Measurements from ENCODE around the gene TPST2. TPM values are rescaled to one million over a fixed set of nuclear protein-coding genes. Genes with fewer than 3 reads are reported as not detected.

TPST2 gene
- total RNA-seq, 1 donor from 2014 or later, result 59.3 TPM

DNA sequence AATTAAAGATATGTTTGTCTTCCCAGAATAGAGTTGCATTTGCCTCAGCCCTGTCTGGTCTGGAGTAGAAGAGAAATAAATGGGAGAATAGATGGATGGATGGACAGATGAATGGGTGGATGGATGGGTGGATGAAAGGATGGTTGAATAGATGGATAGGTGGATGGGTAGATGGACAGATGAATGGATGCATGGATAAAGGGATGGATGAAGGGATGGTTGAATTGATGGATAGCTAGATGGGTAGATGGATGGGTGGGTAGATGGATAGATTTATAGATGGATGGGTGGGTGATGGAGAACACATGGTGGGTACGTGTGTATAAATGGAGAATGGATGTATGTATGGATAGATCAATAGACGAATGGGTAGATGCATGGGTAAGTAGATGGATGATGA lies 19.4 kb upstream of the TPST2 start:
- TF ChIP-seq, protein P1, sequence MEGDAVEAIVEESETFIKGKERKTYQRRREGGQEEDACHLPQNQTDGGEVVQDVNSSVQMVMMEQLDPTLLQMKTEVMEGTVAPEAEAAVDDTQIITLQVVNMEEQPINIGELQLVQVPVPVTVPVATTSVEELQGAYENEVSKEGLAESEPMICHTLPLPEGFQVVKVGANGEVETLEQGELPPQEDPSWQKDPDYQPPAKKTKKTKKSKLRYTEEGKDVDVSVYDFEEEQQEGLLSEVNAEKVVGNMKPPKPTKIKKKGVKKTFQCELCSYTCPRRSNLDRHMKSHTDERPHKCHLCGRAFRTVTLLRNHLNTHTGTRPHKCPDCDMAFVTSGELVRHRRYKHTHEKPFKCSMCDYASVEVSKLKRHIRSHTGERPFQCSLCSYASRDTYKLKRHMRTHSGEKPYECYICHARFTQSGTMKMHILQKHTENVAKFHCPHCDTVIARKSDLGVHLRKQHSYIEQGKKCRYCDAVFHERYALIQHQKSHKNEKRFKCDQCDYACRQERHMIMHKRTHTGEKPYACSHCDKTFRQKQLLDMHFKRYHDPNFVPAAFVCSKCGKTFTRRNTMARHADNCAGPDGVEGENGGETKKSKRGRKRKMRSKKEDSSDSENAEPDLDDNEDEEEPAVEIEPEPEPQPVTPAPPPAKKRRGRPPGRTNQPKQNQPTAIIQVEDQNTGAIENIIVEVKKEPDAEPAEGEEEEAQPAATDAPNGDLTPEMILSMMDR (IDR thresholded peaks at IDR 0.05; ENCODE audit: unreplicated experiment), result no peak

DNA sequence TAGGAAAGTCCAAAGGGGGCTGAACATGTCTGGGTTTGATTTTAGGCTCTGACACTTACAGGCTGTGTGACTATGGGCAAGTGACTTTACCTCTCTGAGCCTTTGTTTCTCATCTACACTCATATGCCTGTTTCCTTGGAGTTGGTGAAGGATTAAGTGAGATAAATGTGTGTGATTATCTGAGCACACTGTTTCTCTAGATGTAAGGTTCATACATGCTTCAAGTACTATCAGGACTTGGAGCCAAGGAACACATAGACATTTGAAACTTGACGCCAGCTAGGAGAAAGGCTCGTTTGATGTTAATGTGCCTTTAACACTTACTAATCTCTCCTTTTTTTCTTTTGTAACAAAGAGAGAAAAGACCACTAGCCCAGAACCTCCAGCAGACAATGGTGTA lies 18.2 kb upstream of the TPST2 start:
- Mint-ChIP-seq H3K4me1 (ENCODE audit: unreplicated experiment) (peaks cover 5% of the 10 kb centered on the region), H3K4me3 (ENCODE audit: unreplicated experiment) (peak overlapping the region; percentile 3), H3K27ac (ENCODE audit: unreplicated experiment) (no peak overlapping the region), H3K36me3 (ENCODE audit: low read depth, unreplicated experiment) (peaks cover 20% of the 10 kb centered on the region), H3K27me3 (ENCODE audit: unreplicated experiment) (peaks cover 2% of the 10 kb centered on the region), H3K9me3 (ENCODE audit: unreplicated experiment) (no peaks in the 10 kb centered on the region)
- TF ChIP-seq, protein P1 (IDR thresholded peaks at IDR 0.05; ENCODE audit: unreplicated experiment), result no peak
- DNase-seq (ENCODE audit: low spot score), result no peak

More for the DNA sequence above, 19.4 kb upstream of the TPST2 start:
- DNase-seq (ENCODE audit: low spot score), result no peak
- Mint-ChIP-seq H3K4me3 (ENCODE audit: unreplicated experiment) (no peak overlapping the region), H3K27ac (ENCODE audit: unreplicated experiment) (no peak overlapping the region), H3K4me1 (ENCODE audit: unreplicated experiment) (peaks cover 15% of the 10 kb centered on the region), H3K36me3 (ENCODE audit: low read depth, unreplicated experiment) (peaks cover 20% of the 10 kb centered on the region), H3K27me3 (ENCODE audit: unreplicated experiment) (peaks cover 1% of the 10 kb centered on the region), H3K9me3 (ENCODE audit: unreplicated experiment) (no peaks in the 10 kb centered on the region)

DNA sequence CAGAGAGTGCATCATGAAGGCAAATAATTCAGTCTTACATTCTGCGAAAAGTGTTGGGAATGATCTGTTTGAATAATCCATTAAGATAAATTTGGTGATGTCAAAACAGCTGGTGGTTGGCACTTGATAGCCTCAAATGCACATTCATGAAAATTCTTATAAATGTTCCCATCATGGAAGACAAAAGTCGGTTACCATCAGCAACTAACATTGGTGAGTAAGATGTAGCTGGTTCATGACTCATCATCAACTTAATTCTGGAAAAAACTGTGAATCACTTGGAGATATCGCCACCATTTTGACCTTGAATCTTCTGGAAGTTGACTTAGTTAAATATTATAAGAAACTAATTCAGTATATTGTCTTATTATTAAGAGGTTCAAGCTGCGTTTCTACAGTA lies 16.7 kb upstream of the TPST2 start:
- no peak overlapping the region for H3K27ac Mint-ChIP-seq (ENCODE audit: unreplicated experiment)
- no peak for DNase-seq (ENCODE audit: low spot score)
- no peaks in the 10 kb centered on the region for H3K9me3 Mint-ChIP-seq (ENCODE audit: unreplicated experiment)
- TF ChIP-seq, protein P1 (IDR thresholded peaks at IDR 0.05; ENCODE audit: unreplicated experiment), result no peak
- H3K27me3 Mint-ChIP-seq (ENCODE audit: unreplicated experiment), result peaks cover 2% of the 10 kb centered on the region
- peaks cover 20% of the 10 kb centered on the region for H3K36me3 Mint-ChIP-seq (ENCODE audit: low read depth, unreplicated experiment)
- H3K4me1 Mint-ChIP-seq (ENCODE audit: unreplicated experiment), result no peaks in the 10 kb centered on the region
- no peak overlapping the region for H3K4me3 Mint-ChIP-seq (ENCODE audit: unreplicated experiment)

DNA sequence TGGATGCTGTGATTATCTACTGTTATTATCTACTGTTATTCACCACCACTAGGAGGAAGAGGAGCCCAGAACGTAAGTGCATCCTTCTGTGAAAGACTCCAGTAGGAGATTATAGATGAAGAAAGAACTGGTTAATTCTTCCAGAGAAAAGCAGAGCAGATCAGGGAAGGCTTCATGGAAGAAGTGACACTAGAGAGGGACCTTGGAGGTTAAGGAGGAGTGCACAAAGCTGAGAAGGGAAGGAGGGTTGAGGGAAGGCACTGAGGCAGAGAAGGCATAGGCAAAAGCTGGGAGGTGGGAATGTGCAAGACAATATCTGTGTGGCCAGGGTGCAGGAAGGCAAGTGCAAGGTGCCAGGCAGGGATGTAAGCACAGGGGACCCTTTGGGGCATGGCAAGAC lies 14.4 kb upstream of the TPST2 start:
- H3K27ac Mint-ChIP-seq (ENCODE audit: unreplicated experiment), result no peak overlapping the region
- H3K27me3 Mint-ChIP-seq (ENCODE audit: unreplicated experiment), result peaks cover 2% of the 10 kb centered on the region
- no peaks in the 10 kb centered on the region for H3K4me1 Mint-ChIP-seq (ENCODE audit: unreplicated experiment)
- no peak for DNase-seq (ENCODE audit: low spot score)
- TF ChIP-seq, protein P1 (IDR thresholded peaks at IDR 0.05; ENCODE audit: unreplicated experiment), result no peak
- H3K36me3 Mint-ChIP-seq (ENCODE audit: low read depth, unreplicated experiment), result peaks cover 16% of the 10 kb centered on the region
- H3K4me3 Mint-ChIP-seq (ENCODE audit: unreplicated experiment), result no peak overlapping the region
- no peaks in the 10 kb centered on the region for H3K9me3 Mint-ChIP-seq (ENCODE audit: unreplicated experiment)

DNA sequence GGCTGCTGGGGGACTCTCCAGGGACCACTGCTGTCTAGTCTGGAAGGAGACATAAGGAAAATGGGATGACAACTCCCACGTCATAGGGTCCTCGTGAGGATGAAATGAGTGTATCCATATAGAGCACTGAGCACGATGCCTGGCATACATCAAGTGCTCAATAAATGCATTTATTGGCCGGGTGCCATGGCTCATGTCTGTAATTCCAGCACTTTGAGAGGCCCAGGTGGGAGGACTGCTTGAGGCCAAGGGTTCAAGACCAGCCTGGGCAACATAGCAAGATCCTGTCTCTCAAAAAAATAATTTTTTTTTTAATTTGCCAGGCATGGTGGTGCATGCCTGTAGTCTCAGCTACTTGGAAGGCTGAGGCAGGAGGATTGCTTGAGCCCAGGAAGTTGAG lies 12.2 kb upstream of the TPST2 start:
- DNase-seq (ENCODE audit: low spot score), result no peak
- no peaks in the 10 kb centered on the region for H3K9me3 Mint-ChIP-seq (ENCODE audit: unreplicated experiment)
- H3K36me3 Mint-ChIP-seq (ENCODE audit: low read depth, unreplicated experiment), result peaks cover 5% of the 10 kb centered on the region
- no peak overlapping the region for H3K27ac Mint-ChIP-seq (ENCODE audit: unreplicated experiment)
- H3K27me3 Mint-ChIP-seq (ENCODE audit: unreplicated experiment), result peaks cover 4% of the 10 kb centered on the region
- TF ChIP-seq, protein P1 (IDR thresholded peaks at IDR 0.05; ENCODE audit: unreplicated experiment), result no peak
- no peak overlapping the region for H3K4me3 Mint-ChIP-seq (ENCODE audit: unreplicated experiment)
- H3K4me1 Mint-ChIP-seq (ENCODE audit: unreplicated experiment), result no peaks in the 10 kb centered on the region
